ENCODE data around the gene NRG3. TPM values are rescaled to one million over a fixed set of nuclear protein-coding genes. Genes with fewer than 3 reads are reported as not detected.

Gene NRG3
- total RNA-seq, 4 donors from 2014 or later = 0.54 TPM; not detected in 3

DNA sequence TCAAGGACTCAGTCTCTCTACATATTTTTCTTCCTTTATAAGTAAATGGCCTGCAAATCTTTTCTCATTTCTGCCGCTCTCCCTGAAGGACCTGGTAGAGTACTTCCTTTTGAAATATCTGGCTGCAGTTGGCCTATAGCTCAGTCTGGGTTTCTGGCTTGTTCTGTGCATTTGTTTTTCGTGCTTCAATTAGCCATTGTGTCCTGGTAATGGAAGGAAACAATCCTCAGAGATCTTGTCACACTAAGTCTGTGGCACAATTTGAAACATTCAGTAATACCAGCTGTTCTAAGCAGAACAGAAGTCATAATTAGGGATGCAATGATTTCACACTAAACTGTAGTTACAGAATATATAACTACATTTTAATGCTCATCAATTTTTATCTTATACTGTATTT, 545.0 kb downstream of the NRG3 start:
- Histone ChIP-seq H3K4me1 (no peaks in the 10 kb centered on the region), H3K27ac (no peak overlapping the region), H3K36me3 (no peaks in the 10 kb centered on the region), H3K4me3 (no peak overlapping the region), H3K9me3 (no peaks in the 10 kb centered on the region), H3K27me3 (no peaks in the 10 kb centered on the region)
- TF ChIP-seq, protein P1, sequence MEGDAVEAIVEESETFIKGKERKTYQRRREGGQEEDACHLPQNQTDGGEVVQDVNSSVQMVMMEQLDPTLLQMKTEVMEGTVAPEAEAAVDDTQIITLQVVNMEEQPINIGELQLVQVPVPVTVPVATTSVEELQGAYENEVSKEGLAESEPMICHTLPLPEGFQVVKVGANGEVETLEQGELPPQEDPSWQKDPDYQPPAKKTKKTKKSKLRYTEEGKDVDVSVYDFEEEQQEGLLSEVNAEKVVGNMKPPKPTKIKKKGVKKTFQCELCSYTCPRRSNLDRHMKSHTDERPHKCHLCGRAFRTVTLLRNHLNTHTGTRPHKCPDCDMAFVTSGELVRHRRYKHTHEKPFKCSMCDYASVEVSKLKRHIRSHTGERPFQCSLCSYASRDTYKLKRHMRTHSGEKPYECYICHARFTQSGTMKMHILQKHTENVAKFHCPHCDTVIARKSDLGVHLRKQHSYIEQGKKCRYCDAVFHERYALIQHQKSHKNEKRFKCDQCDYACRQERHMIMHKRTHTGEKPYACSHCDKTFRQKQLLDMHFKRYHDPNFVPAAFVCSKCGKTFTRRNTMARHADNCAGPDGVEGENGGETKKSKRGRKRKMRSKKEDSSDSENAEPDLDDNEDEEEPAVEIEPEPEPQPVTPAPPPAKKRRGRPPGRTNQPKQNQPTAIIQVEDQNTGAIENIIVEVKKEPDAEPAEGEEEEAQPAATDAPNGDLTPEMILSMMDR (IDR thresholded peaks at IDR 0.05) = no peak
- TF ChIP-seq POLR2A (IDR thresholded peaks at IDR 0.05) = no peak
- no peak for TF ChIP-seq POLR2AphosphoS5 (IDR thresholded peaks at IDR 0.05)
- no peak for TF ChIP-seq EP300 (IDR thresholded peaks at IDR 0.05)
- WGBS, 2 donors (ENCODE audit: low coverage in 1 of 2) = 50 to 65% methylated on average over 2 of the region's 2 CpGs
- no peak for ATAC-seq

DNA sequence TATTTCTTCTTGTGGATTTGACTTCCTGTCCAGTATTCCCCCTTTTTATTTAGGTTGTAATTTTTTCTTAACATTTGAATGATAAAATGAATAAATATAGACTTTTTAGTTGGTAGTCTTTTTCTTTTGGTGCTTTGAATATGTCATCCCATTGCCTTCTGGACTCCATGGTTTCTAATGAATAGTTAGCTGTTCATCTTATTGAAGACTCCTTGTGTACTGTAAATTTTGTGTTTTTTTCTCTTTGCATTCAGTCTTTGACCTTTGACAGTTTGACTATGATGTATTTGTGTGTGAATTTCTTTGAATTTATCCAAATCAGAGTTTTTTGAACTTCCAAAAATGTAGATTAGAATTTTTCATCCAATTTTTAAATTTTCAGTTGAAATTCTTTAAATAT, 554.3 kb downstream of the NRG3 start:
- ATAC-seq = no peak
- TF ChIP-seq POLR2A (IDR thresholded peaks at IDR 0.05) (no peak), EP300 (IDR thresholded peaks at IDR 0.05) (no peak), POLR2AphosphoS5 (IDR thresholded peaks at IDR 0.05) (no peak)
- TF ChIP-seq, protein P1 (IDR thresholded peaks at IDR 0.05) = no peak

DNA sequence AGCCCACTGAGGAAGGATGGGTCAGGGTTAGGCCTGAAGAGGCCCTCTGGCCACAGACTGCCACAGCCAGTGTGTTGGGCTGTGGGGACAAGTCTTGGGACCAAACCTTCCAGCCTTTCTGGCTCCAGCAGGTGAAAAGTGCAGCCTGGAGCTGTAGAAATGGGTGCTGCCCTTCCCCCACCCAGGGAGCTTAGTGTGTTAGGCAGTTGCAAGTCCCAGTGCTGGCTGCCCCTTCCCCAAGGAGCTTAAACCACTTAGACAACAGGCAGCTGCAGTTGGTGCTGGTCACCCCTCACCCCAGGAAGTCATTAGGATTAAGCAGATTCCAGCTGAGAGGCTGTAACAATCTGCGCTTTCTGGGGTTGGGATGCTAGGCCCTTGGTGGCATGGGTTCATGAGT, 563.3 kb downstream of the NRG3 start:
- H3K4me3 ChIP-seq = no peak overlapping the region
- TF ChIP-seq, protein P1 (IDR thresholded peaks at IDR 0.05) = no peak
- TF ChIP-seq EP300 (IDR thresholded peaks at IDR 0.05) (no peak), POLR2A (IDR thresholded peaks at IDR 0.05) (no peak), POLR2AphosphoS5 (IDR thresholded peaks at IDR 0.05) (no peak)
- H3K9me3 ChIP-seq = peaks cover 0 to 34% (median 0%) of the 10 kb centered on the region in 3 donors
- no peak for ATAC-seq
- WGBS, 2 donors (ENCODE audit: low coverage in 1 of 2) = no CpG with 5 or more reads among the region's 1 CpG
- H3K36me3 ChIP-seq = no peaks in the 10 kb centered on the region
- H3K4me1 ChIP-seq = no peaks in the 10 kb centered on the region
- no peak overlapping the region for H3K27ac ChIP-seq
- H3K27me3 ChIP-seq = no peaks in the 10 kb centered on the region

More for the DNA sequence above, 554.3 kb downstream of the NRG3 start:
- Histone ChIP-seq H3K4me3 (no peak overlapping the region), H3K4me1 (no peaks in the 10 kb centered on the region), H3K9me3 (peaks cover 0 to 36% (median 0%) of the 10 kb centered on the region in 3 donors), H3K27ac (no peak overlapping the region), H3K36me3 (no peaks in the 10 kb centered on the region), H3K27me3 (no peaks in the 10 kb centered on the region)

DNA sequence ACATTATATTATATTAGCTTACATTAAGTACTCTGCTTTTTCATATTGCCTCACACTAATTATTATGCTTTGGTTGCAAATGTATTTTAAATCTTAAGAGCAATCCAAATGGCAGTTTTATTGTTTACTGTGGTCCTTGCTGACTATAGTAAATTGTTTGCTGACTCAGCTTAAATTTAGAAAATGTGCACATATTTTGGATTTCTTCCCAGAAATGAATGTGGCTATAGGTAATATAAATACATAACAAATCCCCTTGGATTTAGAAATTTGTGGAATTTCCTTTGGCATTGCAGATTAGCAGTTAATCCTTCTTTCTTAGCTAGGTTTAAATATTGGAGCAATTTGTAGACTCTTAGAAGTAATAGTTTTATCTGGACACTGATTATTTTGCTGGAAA, 565.8 kb downstream of the NRG3 start:
- H3K9me3 ChIP-seq = peaks cover 0 to 17% (median 0%) of the 10 kb centered on the region in 3 donors
- no peak overlapping the region for H3K27ac ChIP-seq
- H3K27me3 ChIP-seq = no peaks in the 10 kb centered on the region
- H3K36me3 ChIP-seq = no peaks in the 10 kb centered on the region
- no peaks in the 10 kb centered on the region for H3K4me1 ChIP-seq
- TF ChIP-seq POLR2A (IDR thresholded peaks at IDR 0.05) (no peak), POLR2AphosphoS5 (IDR thresholded peaks at IDR 0.05) (no peak), EP300 (IDR thresholded peaks at IDR 0.05) (no peak)
- TF ChIP-seq, protein P1 (IDR thresholded peaks at IDR 0.05) = no peak
- no peak overlapping the region for H3K4me3 ChIP-seq
- ATAC-seq = no peak

DNA sequence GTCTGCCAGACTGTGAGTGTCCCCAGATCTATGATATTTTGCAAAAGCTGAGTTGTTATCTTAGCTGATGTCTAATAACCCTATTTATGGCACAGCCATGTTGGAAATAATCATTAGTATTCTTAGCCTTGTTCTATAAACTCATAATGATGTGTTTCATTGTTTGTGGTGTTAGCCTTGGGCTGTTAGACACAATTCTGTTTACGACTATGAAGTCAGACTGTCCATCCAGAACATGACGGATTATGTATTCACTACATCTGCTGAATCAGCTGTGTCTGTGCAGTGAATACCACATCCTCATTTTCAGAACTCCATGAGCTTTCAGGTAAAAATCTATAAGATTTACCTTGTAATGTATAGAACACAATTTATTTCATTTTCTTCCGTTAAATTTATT, 577.1 kb downstream of the NRG3 start:
- TF ChIP-seq, protein P1 (IDR thresholded peaks at IDR 0.05) = no peak
- TF ChIP-seq EP300 (IDR thresholded peaks at IDR 0.05) = no peak
- ATAC-seq = no peak
- 79 to 88% methylated on average over 3 of the region's 3 CpGs for WGBS, 2 donors (ENCODE audit: low coverage in 1 of 2)
- Histone ChIP-seq H3K36me3 (no peaks in the 10 kb centered on the region), H3K4me1 (no peaks in the 10 kb centered on the region), H3K4me3 (no peak overlapping the region), H3K27ac (no peak overlapping the region), H3K9me3 (no peaks in the 10 kb centered on the region), H3K27me3 (no peaks in the 10 kb centered on the region)

All from gastroesophageal sphincter (tissue), 4 donors.